Measurements from ENCODE around the gene GOT1.
A peak's percentile ranks its signal among the peaks of the same experiment; 100 is the strongest.

The GOT1 gene

GRCh38 chr10:99442394-99442793, 12.0 kb upstream of the GOT1 start:
- DNase-seq: no peak
- in situ Hi-C loops (cut with HindIII; ENCODE audit: low pct_ligation_motif_present, low pct_unique_long_range_greater_than_20kb, low sequenced_read_pairs): loop anchor here (25.0 kb wide), 1 partner anchor 170 kb away; the partner anchor contains the start of gene SLC25A28

GRCh38 chr10:99438890-99439289, 8.5 kb upstream of the GOT1 start:
- in situ Hi-C loops (cut with HindIII; ENCODE audit: low pct_ligation_motif_present, low pct_unique_long_range_greater_than_20kb, low sequenced_read_pairs): loop anchor here (25.0 kb wide), 1 partner anchor 173 kb away; the partner anchor contains the start of gene SLC25A28
- no peak for DNase-seq

GRCh38 chr10:99435986-99436638, 5.7 kb upstream of the GOT1 start:
- peak; percentile 69 for DNase-seq
- in situ Hi-C loops (cut with HindIII; ENCODE audit: low pct_ligation_motif_present, low pct_unique_long_range_greater_than_20kb, low sequenced_read_pairs): loop anchor here (25.0 kb wide), 1 partner anchor 176 kb away; the partner anchor contains the start of gene SLC25A28

GRCh38 chr10:99433378-99434020, 3.1 kb upstream of the GOT1 start:
- DNase-seq: peak; percentile 23
- in situ Hi-C loops (cut with HindIII; ENCODE audit: low pct_ligation_motif_present, low pct_unique_long_range_greater_than_20kb, low sequenced_read_pairs): loop anchor here (25.0 kb wide), 1 partner anchor 179 kb away; the partner anchor contains the start of gene SLC25A28

GRCh38 chr10:99432881-99433280, 2.5 kb upstream of the GOT1 start:
- in situ Hi-C loops (cut with HindIII; ENCODE audit: low pct_ligation_motif_present, low pct_unique_long_range_greater_than_20kb, low sequenced_read_pairs): loop anchor here (25.0 kb wide), 1 partner anchor 179 kb away; the partner anchor contains the start of gene SLC25A28
- DNase-seq: no peak

GRCh38 chr10:99432047-99432446, 1.6 kb upstream of the GOT1 start:
- in situ Hi-C loops (cut with HindIII; ENCODE audit: low pct_ligation_motif_present, low pct_unique_long_range_greater_than_20kb, low sequenced_read_pairs): loop anchor here (25.0 kb wide), 1 partner anchor 180 kb away; the partner anchor contains the start of gene SLC25A28
- no peak for DNase-seq

- peak; percentile 69 for DNase-seq
- in situ Hi-C loops (cut with HindIII; ENCODE audit: low pct_ligation_motif_present, low pct_unique_long_range_greater_than_20kb, low sequenced_read_pairs): loop anchor here (25.0 kb wide), 1 partner anchor 181 kb away; the partner anchor contains the start of gene SLC25A28
These were observed 851 bp upstream of the GOT1 start for GRCh38 chr10:99431190-99431760.

GRCh38 chr10:99430116-99430450, 341 bp downstream of the GOT1 start:
- in situ Hi-C loops (cut with HindIII; ENCODE audit: low pct_ligation_motif_present, low pct_unique_long_range_greater_than_20kb, low sequenced_read_pairs): loop anchor here (25.0 kb wide), 1 partner anchor 182 kb away; the partner anchor contains the start of gene SLC25A28

GRCh38 chr10:99429517-99430095, 818 bp downstream of the GOT1 start:
- peak; percentile 39 for DNase-seq
- in situ Hi-C loops (cut with HindIII; ENCODE audit: low pct_ligation_motif_present, low pct_unique_long_range_greater_than_20kb, low sequenced_read_pairs): loop anchor here (25.0 kb wide), 1 partner anchor 183 kb away; the partner anchor contains the start of gene SLC25A28

More at GRCh38 chr10:99430116-99430450, 341 bp downstream of the GOT1 start:
- DNase-seq: peak; percentile 34

- in situ Hi-C loops (cut with HindIII; ENCODE audit: low pct_ligation_motif_present, low pct_unique_long_range_greater_than_20kb, low sequenced_read_pairs): loop anchor here (25.0 kb wide), 1 partner anchor 185 kb away; the partner anchor contains the start of gene SLC25A28
These were observed 2.7 kb downstream of the GOT1 start for GRCh38 chr10:99427566-99428190.

GRCh38 chr10:99426689-99427088, 3.7 kb downstream of the GOT1 start:
- in situ Hi-C loops (cut with HindIII; ENCODE audit: low pct_ligation_motif_present, low pct_unique_long_range_greater_than_20kb, low sequenced_read_pairs): loop anchor here (25.0 kb wide), 1 partner anchor 186 kb away; the partner anchor contains the start of gene SLC25A28
- DNase-seq: peak; percentile 72

More at GRCh38 chr10:99427566-99428190, 2.7 kb downstream of the GOT1 start:
- DNase-seq: no peak

GRCh38 chr10:99425204-99425603, 5.2 kb downstream of the GOT1 start:
- in situ Hi-C loops (cut with HindIII; ENCODE audit: low pct_ligation_motif_present, low pct_unique_long_range_greater_than_20kb, low sequenced_read_pairs): loop anchor here (25.0 kb wide), 1 partner anchor 187 kb away; the partner anchor contains the start of gene SLC25A28

GRCh38 chr10:99424656-99425055, 5.8 kb downstream of the GOT1 start:
- no peak for DNase-seq
- in situ Hi-C loops (cut with HindIII; ENCODE audit: low pct_ligation_motif_present, low pct_unique_long_range_greater_than_20kb, low sequenced_read_pairs): loop anchor here (25.0 kb wide), 1 partner anchor 188 kb away; the partner anchor contains the start of gene SLC25A28

More at GRCh38 chr10:99425204-99425603, 5.2 kb downstream of the GOT1 start:
- DNase-seq: no peak

- DNase-seq: no peak
- in situ Hi-C loops (cut with HindIII; ENCODE audit: low pct_ligation_motif_present, low pct_unique_long_range_greater_than_20kb, low sequenced_read_pairs): no loop called here
These were observed 7.8 kb downstream of the GOT1 start for GRCh38 chr10:99422529-99423096.

- no peak for DNase-seq
- in situ Hi-C loops (cut with HindIII; ENCODE audit: low pct_ligation_motif_present, low pct_unique_long_range_greater_than_20kb, low sequenced_read_pairs): no loop called here
These were observed 9.1 kb downstream of the GOT1 start for GRCh38 chr10:99421233-99421739.

GRCh38 chr10:99419688-99420087, 10.7 kb downstream of the GOT1 start:
- in situ Hi-C loops (cut with HindIII; ENCODE audit: low pct_ligation_motif_present, low pct_unique_long_range_greater_than_20kb, low sequenced_read_pairs): no loop called here

GRCh38 chr10:99418910-99419624, 11.4 kb downstream of the GOT1 start:
- in situ Hi-C loops (cut with HindIII; ENCODE audit: low pct_ligation_motif_present, low pct_unique_long_range_greater_than_20kb, low sequenced_read_pairs): no loop called here
- DNase-seq: no peak

More at GRCh38 chr10:99419688-99420087, 10.7 kb downstream of the GOT1 start:
- no peak for DNase-seq

All from ACHN (cell line).